HG02571 (cell line): Measurements from ENCODE around the gene ZDHHC13.

ENCODE experiments used
- ATAC-seq: cut with Tn5 transposase; IDR thresholded peaks from one replicate; pipeline ENCODE4 v1.9.1; 2021; ENCODE audit warnings: mild to moderate bottlenecking, moderate library complexity; ENCODE audit not compliant: unreplicated experiment

Gene ZDHHC13, protein sequence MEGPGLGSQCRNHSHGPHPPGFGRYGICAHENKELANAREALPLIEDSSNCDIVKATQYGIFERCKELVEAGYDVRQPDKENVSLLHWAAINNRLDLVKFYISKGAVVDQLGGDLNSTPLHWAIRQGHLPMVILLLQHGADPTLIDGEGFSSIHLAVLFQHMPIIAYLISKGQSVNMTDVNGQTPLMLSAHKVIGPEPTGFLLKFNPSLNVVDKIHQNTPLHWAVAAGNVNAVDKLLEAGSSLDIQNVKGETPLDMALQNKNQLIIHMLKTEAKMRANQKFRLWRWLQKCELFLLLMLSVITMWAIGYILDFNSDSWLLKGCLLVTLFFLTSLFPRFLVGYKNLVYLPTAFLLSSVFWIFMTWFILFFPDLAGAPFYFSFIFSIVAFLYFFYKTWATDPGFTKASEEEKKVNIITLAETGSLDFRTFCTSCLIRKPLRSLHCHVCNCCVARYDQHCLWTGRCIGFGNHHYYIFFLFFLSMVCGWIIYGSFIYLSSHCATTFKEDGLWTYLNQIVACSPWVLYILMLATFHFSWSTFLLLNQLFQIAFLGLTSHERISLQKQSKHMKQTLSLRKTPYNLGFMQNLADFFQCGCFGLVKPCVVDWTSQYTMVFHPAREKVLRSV

DNA sequence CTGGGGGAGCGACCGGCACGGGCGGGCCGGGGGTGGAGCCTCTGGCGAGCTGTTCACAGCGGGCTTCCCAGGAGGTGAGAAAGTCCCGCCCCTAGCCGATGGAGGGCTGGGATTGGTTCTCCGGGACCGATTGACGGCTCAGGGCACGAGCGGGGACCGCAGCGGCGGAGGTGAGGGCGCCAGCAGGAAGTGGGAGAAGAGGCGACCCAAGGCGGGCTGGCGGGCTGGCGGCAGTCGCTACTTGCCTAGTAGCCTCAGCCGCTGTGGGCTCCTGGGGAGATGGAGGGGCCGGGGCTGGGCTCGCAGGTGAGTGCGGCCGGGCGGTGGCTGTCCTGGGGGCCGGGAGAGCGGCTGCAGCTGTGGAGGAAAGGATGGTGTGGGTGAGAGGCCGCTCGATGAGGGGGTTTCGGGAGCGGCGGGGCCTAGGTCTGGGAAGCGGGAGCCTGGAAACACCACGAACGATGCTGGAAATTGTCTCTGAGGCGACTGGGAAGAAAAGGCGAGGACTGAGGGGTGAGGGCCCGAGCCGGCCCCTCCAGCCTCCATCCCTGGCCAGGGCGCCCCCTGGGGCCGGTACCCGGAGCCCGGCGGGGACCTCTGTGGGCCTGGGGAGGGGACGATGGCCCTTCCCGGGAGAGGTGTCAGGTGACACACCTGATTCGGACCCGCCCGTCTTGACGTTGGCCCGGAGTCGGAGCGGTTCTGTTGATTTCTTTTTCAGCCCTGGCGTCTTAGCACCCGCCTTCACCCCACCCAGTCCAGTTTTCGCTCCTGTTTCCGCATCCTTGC lies at the start of gene ZDHHC13:
Gene ZDHHC13, plus strand, starts transcription at position 198 of the 789 bp plus-strand sequence. Its CDS starts 82 bp downstream, at position 280.
- ATAC-seq = peak; percentile 99

DNA sequence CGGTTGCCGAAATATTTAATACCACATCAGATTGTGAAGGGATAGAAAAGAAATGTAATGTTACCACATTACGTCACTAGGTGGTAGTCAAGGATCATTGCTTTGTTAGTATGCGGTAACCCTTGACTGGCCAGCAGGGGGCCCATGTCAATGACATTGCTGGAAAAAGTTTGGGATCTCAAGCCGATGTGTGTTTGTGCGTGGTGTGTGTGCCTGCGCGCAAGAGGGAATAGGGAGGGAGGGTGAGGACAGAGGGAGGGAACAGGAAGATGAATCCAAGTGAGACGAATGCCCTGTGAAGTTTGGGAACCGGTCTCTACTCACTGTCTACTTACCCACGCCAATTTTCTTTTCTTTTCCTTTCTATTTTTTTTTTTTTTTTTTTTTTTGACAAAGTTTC lies 45.7 kb upstream of the ZDHHC13 start:
- ATAC-seq = peak; percentile 93

DNA sequence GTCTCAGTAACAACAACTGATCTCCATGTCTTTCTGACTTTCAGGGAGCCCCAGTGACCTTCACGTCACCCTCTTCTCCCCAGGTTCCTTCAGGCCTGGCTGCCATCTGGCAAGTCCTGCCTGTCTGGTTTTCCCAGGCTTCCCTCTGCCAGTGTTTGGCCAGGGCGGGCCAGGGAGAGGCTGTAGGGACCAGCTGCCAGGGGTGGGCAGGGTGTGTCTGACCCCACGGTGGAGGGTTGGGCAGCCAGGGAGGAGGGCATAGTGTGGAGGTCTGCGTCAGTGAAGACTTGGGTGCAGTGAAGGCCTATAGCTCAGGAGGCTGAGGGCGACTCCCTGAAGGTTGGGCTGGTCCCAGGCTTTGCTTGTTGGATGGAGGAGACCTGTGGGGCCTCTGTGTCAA lies 44.5 kb upstream of the ZDHHC13 start:
- ATAC-seq = no peak

DNA sequence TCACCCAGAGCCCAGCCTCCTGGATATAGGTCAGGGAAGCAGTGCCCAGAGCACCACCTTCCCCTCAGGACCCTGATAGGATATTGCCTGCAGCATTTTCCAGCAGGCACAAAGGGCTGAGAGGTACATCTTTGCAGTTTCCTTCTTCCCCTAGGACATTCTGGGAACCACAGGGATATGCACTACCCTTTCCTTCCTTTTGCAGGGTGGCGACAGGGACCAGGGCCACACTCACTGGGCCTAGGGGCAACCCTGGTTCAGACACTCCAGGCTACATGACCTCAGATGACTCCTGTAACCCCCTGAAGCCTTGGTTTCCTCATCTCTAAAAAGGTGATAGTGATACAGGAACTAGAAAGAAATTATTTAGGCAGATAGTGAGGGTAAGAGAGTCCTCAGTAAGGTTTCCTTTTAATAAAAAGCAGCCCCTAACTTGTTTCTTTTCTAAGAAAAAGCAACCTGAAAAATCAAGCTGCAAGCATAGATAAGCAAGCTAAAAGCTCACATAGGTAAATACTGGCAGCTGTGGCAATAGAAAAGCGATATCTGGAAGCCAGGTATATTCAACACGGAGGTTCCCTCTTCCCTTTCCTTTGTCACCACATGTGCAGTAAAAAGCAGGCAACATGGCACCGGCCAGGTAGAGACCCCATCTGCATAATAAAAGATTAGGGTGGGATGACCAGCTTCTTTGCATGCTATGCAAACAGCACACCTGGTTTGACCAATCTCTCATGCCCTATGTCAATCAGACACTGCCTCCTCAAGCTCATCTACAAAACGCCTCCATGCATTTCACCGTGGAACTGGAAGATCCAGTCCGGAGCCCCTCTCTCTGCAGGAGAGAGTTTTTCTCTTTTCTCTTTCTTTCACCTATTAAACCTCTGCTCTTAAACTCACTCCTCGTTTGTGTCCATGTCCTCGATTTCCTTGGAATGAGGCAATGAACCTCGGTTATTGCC lies 43.2 kb upstream of the ZDHHC13 start:
- no peak for ATAC-seq

DNA sequence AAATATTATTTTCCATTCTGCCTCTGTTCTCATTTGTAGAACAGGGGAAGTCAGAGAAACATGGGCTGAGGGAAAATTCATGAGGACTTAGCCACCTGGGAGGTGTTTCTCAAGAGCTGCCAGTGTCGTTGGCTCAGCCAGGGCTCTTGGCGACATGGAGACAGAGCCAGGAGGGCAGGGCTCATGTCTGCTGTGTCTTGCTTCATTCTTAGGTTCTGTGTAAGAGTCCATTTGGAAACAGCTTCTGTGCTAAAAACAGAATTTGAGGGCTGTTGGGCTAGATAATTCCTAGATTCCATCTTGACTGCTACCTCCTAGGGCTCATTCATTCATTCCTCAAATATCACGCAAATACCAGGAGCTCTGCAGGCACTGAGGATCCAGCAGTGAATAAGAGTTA lies 41.3 kb upstream of the ZDHHC13 start:
- ATAC-seq = no peak

DNA sequence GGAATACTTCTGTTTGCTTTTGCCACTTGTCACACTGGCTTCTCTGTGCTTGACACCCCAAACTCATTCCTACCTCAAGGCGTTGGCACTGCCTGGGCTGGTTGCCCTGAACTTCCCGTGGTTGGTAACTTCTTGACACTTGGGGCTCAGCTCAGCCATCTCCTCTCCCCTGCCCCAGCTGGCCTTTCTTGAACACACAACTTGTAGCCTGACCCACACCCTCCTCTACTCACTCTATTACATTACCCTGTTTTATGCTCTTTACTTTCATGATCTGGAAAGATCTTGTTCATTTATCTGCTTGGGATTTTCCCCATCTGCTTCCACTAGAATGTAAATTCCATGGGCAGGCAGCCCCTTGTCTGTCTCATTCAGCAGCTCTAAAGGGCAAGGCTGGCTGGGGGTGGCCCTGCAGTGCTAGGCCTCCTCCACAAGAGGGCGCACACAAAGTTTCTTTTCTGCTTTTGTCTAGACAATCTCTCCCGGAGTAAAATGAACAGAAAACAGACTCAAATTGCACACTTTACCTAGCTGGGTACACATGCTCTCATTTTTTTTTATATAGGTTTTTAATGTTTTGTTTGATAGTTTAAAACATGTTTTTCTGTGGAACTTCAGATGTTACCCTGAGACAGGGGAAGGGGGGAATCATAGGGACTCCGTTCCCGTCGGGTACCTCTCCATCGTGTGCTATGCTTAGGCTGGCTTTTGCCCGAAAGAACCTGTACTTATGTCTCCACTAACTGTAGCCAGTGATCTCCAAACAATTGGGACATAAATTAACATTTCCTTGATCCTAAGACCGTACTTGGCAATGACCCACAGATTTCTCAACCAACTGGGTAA lies 40.0 kb upstream of the ZDHHC13 start:
- ATAC-seq = peak; percentile 67

DNA sequence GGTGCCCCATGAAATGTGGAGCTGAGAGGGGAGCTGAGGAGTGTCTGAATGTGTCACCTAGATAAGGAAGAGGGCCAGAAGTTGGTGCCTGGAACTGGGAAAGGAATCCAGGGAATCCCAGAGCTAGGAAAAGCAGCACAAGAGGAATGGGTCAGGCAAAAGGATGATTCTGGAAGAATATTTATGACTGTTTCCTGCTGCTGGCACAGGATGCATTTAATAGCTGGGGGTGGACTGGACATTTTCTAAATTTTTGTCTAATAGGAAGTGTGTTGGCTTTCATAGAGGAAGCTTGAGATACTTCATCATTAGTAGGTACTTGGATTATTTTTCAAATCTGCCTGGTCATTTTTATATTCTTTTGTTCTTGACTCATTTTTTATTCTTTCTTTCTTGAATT lies 39.0 kb upstream of the ZDHHC13 start:
- ATAC-seq = no peak

DNA sequence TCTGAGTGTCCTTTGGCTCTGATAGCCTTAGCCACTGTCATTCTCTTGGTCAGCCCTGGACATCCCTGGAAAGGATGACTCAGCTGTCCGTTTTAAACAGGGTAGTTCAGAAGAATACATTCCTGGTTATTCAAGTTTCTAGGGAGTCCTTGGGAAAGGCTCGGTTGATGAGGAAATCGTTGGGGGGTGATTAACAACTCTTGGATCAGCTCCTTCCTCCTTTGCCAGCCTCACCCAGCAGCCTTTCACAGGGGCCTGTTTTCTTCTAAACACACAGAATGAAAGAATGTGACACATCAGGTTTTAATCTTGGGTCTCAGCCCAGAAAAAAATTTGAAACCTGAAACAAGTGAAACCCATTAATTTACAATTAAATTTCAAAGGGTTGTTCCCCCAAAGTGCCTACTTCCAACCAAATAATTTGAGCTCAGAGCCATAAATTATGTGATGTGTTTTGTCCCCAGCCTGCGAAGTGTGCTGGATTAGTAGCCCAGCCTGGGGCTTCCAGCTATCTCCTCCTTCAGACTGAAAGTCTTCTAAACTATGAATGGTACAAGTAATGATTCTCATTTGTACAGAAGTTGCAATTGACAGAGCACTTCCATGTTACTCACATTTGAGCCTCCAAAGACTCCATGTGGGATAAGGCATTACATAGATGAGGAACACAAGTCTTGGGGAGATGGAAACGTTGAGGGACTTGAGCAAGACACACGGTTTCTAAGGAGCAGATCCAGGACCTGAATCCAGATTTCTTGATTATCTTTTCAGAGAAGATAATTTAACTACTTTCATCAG lies 37.1 kb upstream of the ZDHHC13 start:
- no peak for ATAC-seq

DNA sequence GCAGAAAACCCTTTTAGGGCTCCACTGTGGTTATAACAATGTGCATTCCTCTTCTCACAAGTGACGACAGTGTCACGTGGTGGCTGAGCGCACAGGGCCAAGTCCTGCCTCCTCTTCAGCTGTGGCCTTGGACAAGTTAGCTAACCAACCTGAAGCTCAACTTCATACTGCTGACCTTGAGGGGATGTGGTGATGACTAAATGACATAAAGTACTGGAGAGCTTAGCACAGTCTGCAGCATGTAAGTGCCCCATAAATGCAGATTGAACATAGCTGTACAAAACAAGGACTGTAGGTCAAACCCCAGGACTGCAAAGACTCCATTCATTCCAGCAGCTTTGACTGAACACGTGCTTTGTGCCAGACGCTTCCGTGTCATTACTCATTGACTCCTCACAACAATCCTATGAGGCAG lies 36.4 kb upstream of the ZDHHC13 start:
- no peak for ATAC-seq

DNA sequence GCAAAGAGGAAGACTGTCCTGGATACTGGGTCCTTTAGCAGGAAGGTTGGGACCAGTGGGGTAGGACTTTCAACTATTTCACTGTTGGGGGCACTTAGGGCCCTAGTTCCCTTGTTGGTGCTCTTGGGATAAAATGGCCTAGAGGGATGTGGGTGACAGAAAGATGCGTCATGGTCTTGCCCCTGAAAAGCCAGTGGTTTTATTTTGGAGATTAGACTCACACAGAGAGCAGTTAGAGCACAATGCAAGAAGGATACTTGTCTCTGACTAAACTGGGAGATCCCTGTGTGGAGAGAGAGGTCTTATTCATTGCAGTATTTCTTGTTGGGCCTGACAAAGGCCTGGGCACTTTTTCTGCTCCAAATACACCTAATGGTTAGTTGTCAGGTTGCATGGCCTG lies 33.8 kb upstream of the ZDHHC13 start:
- no peak for ATAC-seq

DNA sequence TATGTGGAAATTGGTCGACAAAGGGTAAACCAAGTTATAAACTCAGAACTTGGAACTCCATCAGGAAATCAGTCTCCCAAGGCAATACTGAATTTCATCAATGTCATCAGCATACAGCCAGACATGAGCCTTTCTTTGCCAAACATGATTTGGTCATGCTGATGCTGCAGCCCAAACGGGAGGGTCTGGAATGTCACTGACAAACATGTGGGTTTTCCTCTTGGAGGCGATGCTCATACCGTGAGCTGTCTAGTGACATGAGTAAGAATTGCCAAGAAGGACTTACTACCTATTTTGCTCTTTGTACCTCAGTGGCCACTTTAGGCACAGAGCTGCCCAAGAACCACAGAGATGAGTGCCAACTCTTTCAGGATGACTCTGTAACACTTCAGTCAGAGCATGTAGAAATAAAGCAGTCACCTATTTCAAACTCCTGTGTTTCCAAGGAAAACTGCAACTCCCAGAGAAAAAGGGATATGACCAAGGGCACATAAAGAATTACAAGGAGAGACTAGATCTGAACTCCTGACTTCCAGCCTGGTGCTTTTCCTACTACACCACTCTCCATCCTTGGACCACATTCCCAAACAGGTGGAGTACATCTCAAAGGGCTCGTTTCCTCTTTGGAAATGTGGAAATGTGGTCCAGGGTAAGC lies 32.2 kb upstream of the ZDHHC13 start:
- no peak for ATAC-seq

DNA sequence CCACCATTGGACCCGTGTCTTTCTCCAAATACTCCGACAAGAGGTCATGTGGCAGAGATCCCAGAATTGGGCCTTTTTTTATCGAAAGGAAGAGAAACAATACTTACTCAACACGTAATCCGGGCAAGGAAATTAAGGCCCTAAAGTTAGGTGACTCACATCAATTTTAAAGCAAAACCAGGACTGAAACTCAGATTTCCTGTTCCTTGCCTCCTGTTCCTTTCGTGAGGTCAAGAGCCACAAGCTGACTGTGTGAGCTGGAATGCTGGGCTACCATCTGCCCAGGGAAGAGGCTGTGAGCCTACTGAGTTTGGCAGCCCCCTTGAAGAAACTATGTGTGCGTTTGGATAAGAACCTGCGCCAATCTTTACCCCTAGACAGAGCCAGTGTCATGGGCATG lies 29.3 kb upstream of the ZDHHC13 start:
- no peak for ATAC-seq

DNA sequence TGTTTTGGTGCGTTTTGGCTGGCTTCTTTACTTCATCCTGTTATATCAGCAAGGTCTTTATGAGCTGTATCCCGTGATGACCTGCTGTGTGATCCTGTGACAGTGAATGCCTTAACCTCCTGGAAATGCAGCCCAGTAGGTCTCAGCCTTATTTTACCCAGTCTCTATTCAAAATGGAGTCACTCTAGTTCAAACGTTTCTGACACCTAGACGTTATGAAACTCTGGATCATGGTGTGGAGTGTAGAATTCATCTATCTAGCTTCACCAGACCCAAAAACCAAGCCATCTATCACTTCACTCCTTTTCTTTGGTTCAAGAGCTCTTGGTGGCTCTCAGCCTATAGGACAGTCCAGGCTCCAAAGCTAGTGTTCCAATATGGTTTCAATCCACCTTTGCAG lies 28.2 kb upstream of the ZDHHC13 start:
- no peak for ATAC-seq

DNA sequence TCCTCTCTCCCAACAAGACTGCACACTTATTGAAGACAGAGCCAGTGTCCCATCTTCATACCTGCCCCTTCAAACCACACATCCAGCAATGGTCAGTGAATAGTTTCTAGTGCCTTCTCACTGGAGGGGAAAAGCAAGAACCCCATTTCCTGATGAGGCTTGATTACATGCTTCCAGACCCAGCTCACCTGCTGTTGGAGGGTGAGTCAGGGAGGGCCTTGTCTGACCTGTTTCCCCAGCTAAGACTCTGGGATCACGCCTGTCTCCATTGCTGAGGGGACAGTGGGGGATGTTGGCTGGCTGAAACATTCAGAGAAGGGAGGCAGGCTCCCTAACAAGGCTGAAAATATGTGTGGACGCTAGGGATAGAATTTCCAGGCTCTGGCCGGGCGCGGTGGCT lies 27.5 kb upstream of the ZDHHC13 start:
- no peak for ATAC-seq

DNA sequence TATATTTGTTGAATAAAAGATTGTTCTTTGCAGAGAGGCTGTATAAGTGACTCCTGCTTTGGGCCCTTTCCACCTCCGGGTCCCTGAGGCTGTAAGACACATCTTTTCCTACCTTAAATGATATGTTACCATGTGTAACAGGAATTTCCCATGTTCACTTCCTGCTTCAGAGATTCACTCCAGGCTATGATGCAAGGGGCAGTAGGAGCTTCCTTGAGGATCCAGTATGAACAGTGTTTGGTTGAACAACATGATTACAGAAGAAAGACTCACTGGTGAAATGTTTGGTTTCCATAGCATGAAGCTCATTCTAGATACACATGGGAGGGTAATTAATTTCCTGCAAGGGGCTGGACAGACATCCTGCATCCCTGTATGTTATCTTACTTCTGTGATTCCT lies 25.6 kb upstream of the ZDHHC13 start:
- no peak for ATAC-seq

DNA sequence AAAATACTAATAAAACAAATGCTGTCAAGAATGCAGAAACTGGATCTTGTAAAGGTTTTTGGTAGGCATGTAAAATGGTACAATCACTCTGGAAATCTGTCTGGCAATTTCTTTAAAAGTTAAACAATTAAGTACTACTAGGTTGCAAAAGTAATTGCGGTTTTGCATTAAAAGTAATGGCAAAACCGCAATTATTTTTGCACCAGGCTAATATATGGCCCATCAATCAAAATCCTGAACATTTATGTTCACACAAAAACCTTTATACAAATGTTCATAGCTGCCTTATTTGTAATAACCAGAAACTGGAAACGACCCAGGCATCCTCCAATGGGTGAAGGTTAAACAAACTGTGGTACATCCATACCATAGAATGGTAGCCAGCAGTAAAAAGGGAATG lies 24.6 kb upstream of the ZDHHC13 start:
- no peak for ATAC-seq

DNA sequence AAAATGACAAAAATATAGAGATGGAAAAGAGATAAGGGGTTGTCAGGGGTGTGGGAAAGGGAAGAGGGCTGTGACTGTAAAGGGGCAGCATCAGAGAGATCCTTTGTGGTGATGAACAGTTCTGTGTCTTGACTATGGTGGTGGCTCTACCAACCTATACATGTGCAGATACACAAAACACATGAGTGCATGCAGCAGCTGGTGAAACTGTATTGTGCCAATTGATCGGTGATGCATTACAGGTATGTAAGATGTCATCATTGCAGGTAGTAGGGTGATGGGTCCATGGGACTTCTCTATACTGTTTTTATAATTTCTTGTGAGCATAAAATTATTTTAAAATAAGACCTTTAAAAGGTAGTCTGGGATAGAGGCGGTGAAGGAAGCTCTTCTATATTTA lies 24.1 kb upstream of the ZDHHC13 start:
- ATAC-seq = no peak

DNA sequence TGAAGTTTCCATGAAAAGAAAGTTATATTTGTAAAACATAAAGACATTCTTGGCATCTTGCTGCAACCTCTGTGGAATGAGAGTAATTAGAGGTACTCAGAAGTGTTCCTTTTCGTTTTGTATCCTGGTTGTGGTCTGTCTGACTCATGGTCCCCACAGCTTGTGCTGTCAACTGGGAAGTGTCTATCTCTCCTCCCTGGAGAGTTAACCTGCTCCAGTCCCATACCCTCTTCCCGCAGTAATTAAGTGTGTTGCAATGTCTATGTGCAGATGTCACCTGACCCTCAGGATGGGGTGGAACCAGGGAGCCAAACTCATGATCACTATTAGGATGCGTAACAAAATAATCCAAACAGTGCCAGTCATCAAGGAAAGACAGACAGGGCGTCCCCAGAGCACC lies 23.0 kb upstream of the ZDHHC13 start:
- ATAC-seq = no peak
